Skeletal muscle tissue (tissue), 4 donors: ENCODE results near the gene HK2. TPM values are rescaled to one million over a fixed set of nuclear protein-coding genes. Genes with fewer than 3 reads are reported as not detected.

Experiments used
- H3K27ac ChIP-seq: one replicate; pipeline ENCODE4 v1.7.0; 2013; ENCODE audit warnings: mild to moderate bottlenecking, low read depth, low read length, inconsistent platforms
- H3K27me3 ChIP-seq, 3 donors: one replicate each; pipeline ENCODE4 v1.7.0; 2013; ENCODE audit warnings: low read length in 3 of 3; ENCODE audit not compliant: control insufficient read depth in 3 of 3, insufficient read depth in 3 of 3
- H3K36me3 ChIP-seq, 3 donors: one replicate each; pipeline ENCODE4 v1.7.0; 2013; ENCODE audit warnings: low read length in 3 of 3; ENCODE audit not compliant: control insufficient read depth in 3 of 3, insufficient read depth in 3 of 3
- H3K4me1 ChIP-seq, 3 donors: one replicate each; pipeline ENCODE4 v1.7.0; 2013; ENCODE audit warnings: low read length in 3 of 3, mild to moderate bottlenecking in 3 of 3; ENCODE audit not compliant: control insufficient read depth in 3 of 3, insufficient read depth in 3 of 3
- H3K4me3 ChIP-seq, 3 donors: one replicate each; pipeline ENCODE4 v1.7.0; 2013; ENCODE audit warnings: low read length in 3 of 3
- H3K9ac ChIP-seq, 3 donors: one replicate each; pipeline ENCODE4 v1.7.0; 2013; ENCODE audit warnings: low read length in 3 of 3, mild to moderate bottlenecking in 3 of 3, moderate library complexity in 2 of 3, low read depth in 1 of 3
- H3K9me3 ChIP-seq, 3 donors: one replicate each; pipeline ENCODE4 v1.7.0; 2013; ENCODE audit warnings: low read length in 3 of 3; ENCODE audit not compliant: control insufficient read depth in 3 of 3
- total RNA-seq: library from RNA; depleted of rRNA; stranded (reverse); fragments of >200 nt; gene quantifications from one replicate; pipeline ENCODE4 v1.2.3, GENCODE V29; 2014
- donor health status: Osteomylitis.

Gene HK2
- total RNA-seq, 1 donor from 2014 or later, result 5.7 TPM

- no peak overlapping the region for H3K27ac ChIP-seq
- H3K9me3 ChIP-seq, result no peaks in the 10 kb centered on the region
- H3K9ac ChIP-seq, result no peak overlapping the region
- H3K4me3 ChIP-seq, result no peak overlapping the region
- H3K36me3 ChIP-seq, result peaks cover 40 to 91% (median 86%) of the 10 kb centered on the region in 3 donors
- no peaks in the 10 kb centered on the region for H3K4me1 ChIP-seq
- no peaks in the 10 kb centered on the region for H3K27me3 ChIP-seq
Measured at GRCh38 chr2:74883011-74883410, 49.1 kb downstream of the HK2 start.

- no peaks in the 10 kb centered on the region for H3K4me1 ChIP-seq
- H3K9me3 ChIP-seq, result no peaks in the 10 kb centered on the region
- no peak overlapping the region for H3K4me3 ChIP-seq
- no peaks in the 10 kb centered on the region for H3K27me3 ChIP-seq
- no peak overlapping the region for H3K27ac ChIP-seq
- H3K36me3 ChIP-seq, result peaks cover 38 to 91% (median 83%) of the 10 kb centered on the region in 3 donors
- no peak overlapping the region for H3K9ac ChIP-seq
Measured at GRCh38 chr2:74884118-74884762, 50.3 kb downstream of the HK2 start.

- no peaks in the 10 kb centered on the region for H3K4me1 ChIP-seq
- H3K27me3 ChIP-seq, result no peaks in the 10 kb centered on the region
- no peak overlapping the region for H3K9ac ChIP-seq
- peaks cover 36 to 92% (median 79%) of the 10 kb centered on the region in 3 donors for H3K36me3 ChIP-seq
- no peak overlapping the region for H3K4me3 ChIP-seq
- H3K27ac ChIP-seq, result no peak overlapping the region
- H3K9me3 ChIP-seq, result no peaks in the 10 kb centered on the region
Measured at GRCh38 chr2:74884866-74885265, 50.9 kb downstream of the HK2 start.

- Histone ChIP-seq H3K36me3 (peaks cover 37 to 88% (median 76%) of the 10 kb centered on the region in 3 donors), H3K27me3 (no peaks in the 10 kb centered on the region), H3K4me3 (no peak overlapping the region), H3K9ac (no peak overlapping the region), H3K27ac (no peak overlapping the region), H3K4me1 (no peaks in the 10 kb centered on the region), H3K9me3 (no peaks in the 10 kb centered on the region)
Measured at GRCh38 chr2:74886251-74886650, 52.3 kb downstream of the HK2 start.

GRCh38 chr2:74886811-74887210 is 52.9 kb downstream of the HK2 start:
- Histone ChIP-seq H3K27me3 (no peaks in the 10 kb centered on the region), H3K9me3 (no peaks in the 10 kb centered on the region), H3K36me3 (peaks cover 36 to 86% (median 70%) of the 10 kb centered on the region in 3 donors), H3K9ac (no peak overlapping the region), H3K4me3 (no peak overlapping the region), H3K4me1 (no peaks in the 10 kb centered on the region), H3K27ac (no peak overlapping the region)

- Histone ChIP-seq H3K27me3 (no peaks in the 10 kb centered on the region), H3K4me1 (no peaks in the 10 kb centered on the region), H3K9ac (no peak overlapping the region), H3K36me3 (peaks cover 35 to 80% (median 65%) of the 10 kb centered on the region in 3 donors), H3K27ac (no peak overlapping the region), H3K9me3 (no peaks in the 10 kb centered on the region), H3K4me3 (no peak overlapping the region)
Measured at GRCh38 chr2:74887445-74887951, 53.6 kb downstream of the HK2 start.

GRCh38 chr2:74887960-74888700 is 54.2 kb downstream of the HK2 start:
- no peaks in the 10 kb centered on the region for H3K4me1 ChIP-seq
- no peaks in the 10 kb centered on the region for H3K27me3 ChIP-seq
- H3K36me3 ChIP-seq, result peaks cover 35 to 74% (median 60%) of the 10 kb centered on the region in 3 donors
- H3K4me3 ChIP-seq, result no peak overlapping the region
- H3K27ac ChIP-seq, result no peak overlapping the region
- no peaks in the 10 kb centered on the region for H3K9me3 ChIP-seq
- no peak overlapping the region for H3K9ac ChIP-seq

- Histone ChIP-seq H3K27me3 (no peaks in the 10 kb centered on the region), H3K36me3 (peaks cover 35 to 69% (median 54%) of the 10 kb centered on the region in 3 donors), H3K4me1 (no peaks in the 10 kb centered on the region), H3K9ac (no peak overlapping the region), H3K4me3 (no peak overlapping the region), H3K27ac (no peak overlapping the region), H3K9me3 (no peaks in the 10 kb centered on the region)
Measured at GRCh38 chr2:74889159-74889558, 55.2 kb downstream of the HK2 start.

- H3K9ac ChIP-seq, result no peak overlapping the region
- H3K36me3 ChIP-seq, result peaks cover 29 to 54% (median 39%) of the 10 kb centered on the region in 3 donors
- no peak overlapping the region for H3K4me3 ChIP-seq
- no peaks in the 10 kb centered on the region for H3K27me3 ChIP-seq
- no peaks in the 10 kb centered on the region for H3K9me3 ChIP-seq
- H3K4me1 ChIP-seq, result no peaks in the 10 kb centered on the region
- no peak overlapping the region for H3K27ac ChIP-seq
Measured at GRCh38 chr2:74890711-74891110, 56.8 kb downstream of the HK2 start.

- Histone ChIP-seq H3K4me3 (no peak overlapping the region), H3K27ac (no peak overlapping the region), H3K9ac (no peak overlapping the region), H3K36me3 (peaks cover 25 to 49% (median 35%) of the 10 kb centered on the region in 3 donors), H3K4me1 (no peaks in the 10 kb centered on the region), H3K27me3 (no peaks in the 10 kb centered on the region), H3K9me3 (no peaks in the 10 kb centered on the region)
Measured at GRCh38 chr2:74891136-74891764, 57.3 kb downstream of the HK2 start.
